ENCODE results near the gene NUDT8.
"Not testable (repeated sequence)": the region's sequence is repeated elsewhere in the genome, so short reads cannot be mapped to it uniquely, and the experiment has no call there.

Gene NUDT8

DNA sequence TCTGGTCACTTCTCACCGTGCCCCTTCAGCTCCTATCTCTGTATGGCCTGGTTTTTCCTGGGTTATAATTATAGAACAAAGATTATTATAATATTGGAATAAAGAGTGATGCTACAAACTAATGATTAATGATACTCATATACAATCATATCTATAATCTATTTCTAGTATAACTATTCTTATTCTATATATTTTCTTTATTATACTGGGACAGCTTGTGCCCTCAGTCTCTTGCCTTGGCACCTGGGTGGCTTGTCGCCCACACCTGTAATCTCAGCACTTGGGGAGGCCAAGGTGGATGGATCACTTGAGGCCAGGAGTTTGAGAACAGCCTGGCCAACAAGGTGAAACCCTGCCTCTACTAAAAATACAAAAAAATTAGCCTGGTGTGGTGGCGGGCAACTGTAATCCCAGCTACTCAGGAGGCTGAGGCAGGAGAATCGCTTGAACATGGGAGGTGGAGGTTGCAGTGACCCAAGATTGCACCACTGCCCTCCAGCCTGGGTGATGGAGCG lies 30.0 kb upstream of the NUDT8 start:
- H3K4me3 ChIP-seq (ENCODE audit: low read depth, low read length); H3K4me1 ChIP-seq (ENCODE audit: control insufficient read depth, insufficient read depth, low read length); H3K27ac ChIP-seq (ENCODE audit: low read depth, low read length); H3K9ac ChIP-seq (ENCODE audit: low read depth, low read length); H3K27me3 ChIP-seq (ENCODE audit: control insufficient read depth, insufficient read depth, low read length); H3K36me3 ChIP-seq (ENCODE audit: control insufficient read depth, insufficient read depth, low read length): not testable (repeated sequence)
- H3K9me3 ChIP-seq (ENCODE audit: control insufficient read depth, insufficient read depth, low read length), result peaks cover 17% of the 10 kb centered on the region

DNA sequence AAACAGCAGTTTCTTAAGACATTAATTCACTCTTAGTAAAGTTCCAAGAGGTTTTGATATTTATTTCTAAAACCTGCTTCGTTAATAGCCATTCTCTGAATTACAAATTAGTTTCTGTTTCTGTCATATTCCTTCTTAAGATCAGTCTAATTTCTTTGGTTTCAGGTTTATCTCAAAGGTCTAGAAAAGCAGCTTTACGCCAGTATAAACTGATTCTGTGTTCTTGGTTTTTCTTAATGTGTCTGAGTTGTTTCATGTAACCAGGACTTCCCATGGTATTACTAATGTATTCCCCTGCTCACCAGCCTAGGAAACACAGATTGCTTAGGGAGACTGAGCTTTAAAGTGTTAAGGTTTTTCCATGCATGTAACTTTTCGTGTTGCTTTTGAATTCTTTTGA lies 27.6 kb upstream of the NUDT8 start:
- no peaks in the 10 kb centered on the region for H3K27me3 ChIP-seq (ENCODE audit: control insufficient read depth, insufficient read depth, low read length)
- H3K27ac ChIP-seq (ENCODE audit: low read depth, low read length), result no peak overlapping the region
- peaks cover 17% of the 10 kb centered on the region for H3K9me3 ChIP-seq (ENCODE audit: control insufficient read depth, insufficient read depth, low read length)
- no peaks in the 10 kb centered on the region for H3K36me3 ChIP-seq (ENCODE audit: control insufficient read depth, insufficient read depth, low read length)
- no peak overlapping the region for H3K4me3 ChIP-seq (ENCODE audit: low read depth, low read length)
- H3K9ac ChIP-seq (ENCODE audit: low read depth, low read length), result no peak overlapping the region
- H3K4me1 ChIP-seq (ENCODE audit: control insufficient read depth, insufficient read depth, low read length), result no peaks in the 10 kb centered on the region

DNA sequence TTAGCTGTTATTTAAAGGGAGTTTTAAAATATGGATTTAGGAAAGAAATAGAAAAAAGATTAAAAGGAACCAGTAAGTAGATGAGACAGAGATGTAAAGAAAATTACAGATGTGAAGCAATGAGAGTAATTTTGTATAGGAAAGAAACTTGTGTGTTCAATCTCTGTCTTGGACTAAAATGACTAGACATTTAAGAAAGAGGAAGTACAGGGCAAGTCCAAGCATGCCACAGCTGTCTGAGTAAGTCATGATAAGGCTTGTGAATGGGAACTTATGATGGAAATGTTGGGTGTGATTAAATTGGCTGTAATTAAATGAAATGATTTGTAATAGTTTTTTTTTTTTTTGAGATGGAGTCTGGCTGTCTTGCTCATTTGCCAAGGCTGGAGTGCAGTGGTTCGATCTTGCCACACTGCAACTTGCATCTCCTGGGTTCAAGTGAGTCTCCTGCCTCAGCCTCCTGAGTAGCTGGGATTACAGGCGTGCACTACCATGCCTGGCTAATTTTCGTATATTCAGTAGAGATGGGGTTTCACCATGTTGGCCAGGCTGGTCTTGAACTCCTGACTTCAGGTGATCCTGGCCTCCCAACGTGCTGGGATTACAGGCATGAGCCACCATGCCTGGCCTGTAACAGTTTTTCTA lies 26.7 kb upstream of the NUDT8 start:
- Histone ChIP-seq H3K4me1 (ENCODE audit: control insufficient read depth, insufficient read depth, low read length) (no peaks in the 10 kb centered on the region), H3K27ac (ENCODE audit: low read depth, low read length) (no peak overlapping the region), H3K36me3 (ENCODE audit: control insufficient read depth, insufficient read depth, low read length) (no peaks in the 10 kb centered on the region), H3K27me3 (ENCODE audit: control insufficient read depth, insufficient read depth, low read length) (no peaks in the 10 kb centered on the region), H3K4me3 (ENCODE audit: low read depth, low read length) (no peak overlapping the region), H3K9ac (ENCODE audit: low read depth, low read length) (no peak overlapping the region), H3K9me3 (ENCODE audit: control insufficient read depth, insufficient read depth, low read length) (peaks cover 17% of the 10 kb centered on the region)

DNA sequence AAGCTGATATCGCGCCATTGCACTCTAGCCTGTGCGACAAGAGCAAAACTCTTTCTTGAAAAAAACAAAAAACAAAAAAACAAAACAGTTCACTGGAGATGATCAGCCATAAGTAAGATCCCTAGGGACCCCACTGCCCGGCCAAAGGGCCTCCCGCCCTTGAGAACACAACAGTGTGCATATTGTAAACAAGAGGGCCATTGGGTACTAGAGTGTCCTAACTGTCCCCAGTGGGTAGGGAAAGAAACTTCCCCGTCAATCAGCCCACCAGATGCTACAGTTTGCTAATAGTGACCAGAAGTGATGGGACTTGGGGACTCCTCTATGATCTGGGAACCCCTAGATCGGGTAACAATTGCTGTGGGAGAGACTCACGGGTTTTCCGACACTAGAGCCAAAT lies 24.5 kb upstream of the NUDT8 start:
- no peak overlapping the region for H3K9ac ChIP-seq (ENCODE audit: low read depth, low read length)
- no peaks in the 10 kb centered on the region for H3K4me1 ChIP-seq (ENCODE audit: control insufficient read depth, insufficient read depth, low read length)
- H3K4me3 ChIP-seq (ENCODE audit: low read depth, low read length), result no peak overlapping the region
- H3K27me3 ChIP-seq (ENCODE audit: control insufficient read depth, insufficient read depth, low read length), result no peaks in the 10 kb centered on the region
- H3K27ac ChIP-seq (ENCODE audit: low read depth, low read length), result no peak overlapping the region
- peaks cover 17% of the 10 kb centered on the region for H3K9me3 ChIP-seq (ENCODE audit: control insufficient read depth, insufficient read depth, low read length)
- H3K36me3 ChIP-seq (ENCODE audit: control insufficient read depth, insufficient read depth, low read length), result no peaks in the 10 kb centered on the region

DNA sequence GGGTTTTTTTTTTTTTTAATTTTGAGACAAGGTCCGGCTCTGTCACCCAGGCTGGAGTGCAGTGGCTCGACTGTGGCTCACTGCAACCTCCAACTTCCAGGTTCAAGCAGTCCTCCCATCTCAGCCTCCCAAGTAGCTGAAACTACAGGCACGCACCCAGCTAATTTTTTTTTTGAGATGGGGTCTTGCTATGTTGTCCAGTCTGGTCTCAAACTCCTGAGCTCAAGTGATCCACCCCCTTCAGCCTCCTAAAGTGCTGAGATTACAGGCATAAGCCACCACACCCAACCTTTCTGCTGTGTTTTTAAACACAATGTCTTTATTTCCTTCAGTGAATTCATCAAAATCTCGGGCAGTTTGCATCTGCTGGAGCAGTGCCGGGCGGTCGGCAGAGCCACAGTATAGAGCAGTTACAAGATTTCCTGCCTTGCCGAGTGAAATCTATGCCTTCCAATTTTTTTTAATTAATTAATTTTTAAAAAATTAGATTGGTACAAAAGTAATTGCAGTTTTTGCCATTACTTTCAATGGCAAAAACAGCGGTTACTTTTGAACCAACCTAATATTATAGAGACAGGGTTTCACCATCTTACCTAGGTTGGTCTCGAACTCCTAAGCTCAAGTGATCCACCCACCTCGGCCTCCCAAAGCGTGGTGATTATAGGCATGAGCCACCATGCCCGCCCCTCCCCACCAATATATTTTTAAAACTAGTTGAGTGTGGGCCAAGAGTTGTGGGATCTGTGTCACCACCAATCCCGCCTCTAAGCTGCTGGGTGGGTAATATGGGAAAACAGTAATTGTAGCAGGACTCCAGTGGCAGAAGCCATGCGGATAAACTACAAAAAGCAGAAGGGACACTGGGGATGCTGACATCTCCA lies 23.5 kb upstream of the NUDT8 start:
- peaks cover 15% of the 10 kb centered on the region for H3K9me3 ChIP-seq (ENCODE audit: control insufficient read depth, insufficient read depth, low read length)
- H3K9ac ChIP-seq (ENCODE audit: low read depth, low read length), result no peak overlapping the region
- H3K4me1 ChIP-seq (ENCODE audit: control insufficient read depth, insufficient read depth, low read length), result no peaks in the 10 kb centered on the region
- no peak overlapping the region for H3K4me3 ChIP-seq (ENCODE audit: low read depth, low read length)
- H3K36me3 ChIP-seq (ENCODE audit: control insufficient read depth, insufficient read depth, low read length), result no peaks in the 10 kb centered on the region
- no peaks in the 10 kb centered on the region for H3K27me3 ChIP-seq (ENCODE audit: control insufficient read depth, insufficient read depth, low read length)
- no peak overlapping the region for H3K27ac ChIP-seq (ENCODE audit: low read depth, low read length)

DNA sequence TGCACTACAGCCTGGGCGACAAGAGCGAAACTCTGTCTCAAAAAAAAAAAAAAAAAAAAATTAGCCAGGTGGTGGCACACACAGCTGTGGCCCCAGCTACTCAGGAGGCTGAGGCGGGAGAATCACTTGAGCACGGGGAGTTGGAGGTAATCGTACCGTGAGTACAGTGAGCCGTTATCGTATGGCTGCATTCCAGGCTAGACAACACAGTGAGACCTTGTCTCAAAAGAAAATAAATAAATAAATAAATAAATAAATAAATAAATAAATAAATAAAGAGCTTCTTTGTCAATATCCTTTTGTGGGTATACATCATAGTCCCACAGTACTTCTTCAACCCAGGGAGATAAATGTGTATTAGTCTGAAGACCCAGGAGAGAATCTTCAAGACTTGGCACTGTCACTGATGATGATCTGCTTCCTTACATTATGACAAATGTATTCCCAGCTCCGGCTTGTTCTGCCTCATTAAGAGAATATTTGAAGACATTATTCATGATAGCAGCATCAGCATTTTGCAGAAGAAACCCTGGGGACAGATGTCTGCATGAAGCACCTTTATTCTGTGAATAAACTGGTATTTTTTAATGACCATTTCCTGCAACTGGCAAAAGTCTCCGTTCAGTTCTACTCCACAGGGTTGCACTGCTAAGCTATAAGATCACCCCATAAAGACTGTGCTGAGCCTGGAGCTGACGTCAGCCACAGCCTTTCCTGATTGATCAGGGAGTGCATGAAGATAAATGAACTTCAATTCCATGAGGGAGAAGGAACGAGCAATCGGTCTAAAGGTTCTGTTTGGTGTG lies 22.4 kb upstream of the NUDT8 start:
- Histone ChIP-seq H3K27ac (ENCODE audit: low read depth, low read length) (no peak overlapping the region), H3K9me3 (ENCODE audit: control insufficient read depth, insufficient read depth, low read length) (peaks cover 15% of the 10 kb centered on the region), H3K4me3 (ENCODE audit: low read depth, low read length) (no peak overlapping the region), H3K4me1 (ENCODE audit: control insufficient read depth, insufficient read depth, low read length) (no peaks in the 10 kb centered on the region), H3K27me3 (ENCODE audit: control insufficient read depth, insufficient read depth, low read length) (no peaks in the 10 kb centered on the region), H3K36me3 (ENCODE audit: control insufficient read depth, insufficient read depth, low read length) (no peaks in the 10 kb centered on the region), H3K9ac (ENCODE audit: low read depth, low read length) (no peak overlapping the region)

DNA sequence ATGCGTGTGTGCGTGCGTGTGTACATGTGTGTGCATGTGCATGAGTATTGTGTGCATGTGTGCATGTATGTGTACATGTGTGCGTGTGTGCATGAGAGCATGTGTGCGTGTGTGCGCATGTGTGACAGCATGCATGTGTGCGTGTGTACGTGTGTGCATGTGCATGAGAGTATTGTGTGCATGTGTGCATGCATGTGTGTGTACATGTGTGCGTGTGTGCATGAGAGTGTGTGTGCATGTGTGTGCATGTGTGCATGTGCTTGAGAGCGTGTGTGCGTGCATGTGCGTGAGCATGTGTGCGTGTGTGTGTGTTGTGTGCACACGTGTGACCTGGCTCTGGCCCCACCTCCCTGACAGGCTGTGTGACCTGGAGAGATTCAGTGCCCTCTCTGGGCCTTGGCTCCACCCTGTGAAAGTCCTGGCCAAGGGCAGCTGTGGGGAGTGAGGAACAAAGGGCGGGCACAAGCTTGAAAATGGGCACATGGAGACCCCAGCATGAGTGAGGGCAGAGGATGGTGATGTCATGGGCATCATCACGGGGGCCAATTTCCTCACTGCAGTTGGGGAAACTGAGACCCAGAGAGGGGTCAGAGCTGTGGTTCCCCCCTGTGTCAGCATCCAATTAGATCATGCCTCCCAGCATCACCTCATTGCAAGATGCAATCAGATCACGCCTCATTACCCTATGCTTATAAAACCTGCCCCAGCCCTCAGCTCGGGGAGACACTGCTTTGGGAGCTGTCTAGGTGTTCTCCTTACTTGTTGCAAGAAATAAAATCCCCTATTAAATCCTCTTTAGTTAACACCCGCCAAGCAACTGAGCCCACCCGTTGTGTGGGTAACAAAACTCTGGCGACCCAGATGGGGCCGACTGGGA lies 20.1 kb upstream of the NUDT8 start:
- H3K27ac ChIP-seq (ENCODE audit: low read depth, low read length), result no peak overlapping the region
- H3K27me3 ChIP-seq (ENCODE audit: control insufficient read depth, insufficient read depth, low read length), result no peaks in the 10 kb centered on the region
- H3K9ac ChIP-seq (ENCODE audit: low read depth, low read length), result no peak overlapping the region
- H3K36me3 ChIP-seq (ENCODE audit: control insufficient read depth, insufficient read depth, low read length), result no peaks in the 10 kb centered on the region
- H3K4me1 ChIP-seq (ENCODE audit: control insufficient read depth, insufficient read depth, low read length), result no peaks in the 10 kb centered on the region
- no peaks in the 10 kb centered on the region for H3K9me3 ChIP-seq (ENCODE audit: control insufficient read depth, insufficient read depth, low read length)
- no peak overlapping the region for H3K4me3 ChIP-seq (ENCODE audit: low read depth, low read length)

DNA sequence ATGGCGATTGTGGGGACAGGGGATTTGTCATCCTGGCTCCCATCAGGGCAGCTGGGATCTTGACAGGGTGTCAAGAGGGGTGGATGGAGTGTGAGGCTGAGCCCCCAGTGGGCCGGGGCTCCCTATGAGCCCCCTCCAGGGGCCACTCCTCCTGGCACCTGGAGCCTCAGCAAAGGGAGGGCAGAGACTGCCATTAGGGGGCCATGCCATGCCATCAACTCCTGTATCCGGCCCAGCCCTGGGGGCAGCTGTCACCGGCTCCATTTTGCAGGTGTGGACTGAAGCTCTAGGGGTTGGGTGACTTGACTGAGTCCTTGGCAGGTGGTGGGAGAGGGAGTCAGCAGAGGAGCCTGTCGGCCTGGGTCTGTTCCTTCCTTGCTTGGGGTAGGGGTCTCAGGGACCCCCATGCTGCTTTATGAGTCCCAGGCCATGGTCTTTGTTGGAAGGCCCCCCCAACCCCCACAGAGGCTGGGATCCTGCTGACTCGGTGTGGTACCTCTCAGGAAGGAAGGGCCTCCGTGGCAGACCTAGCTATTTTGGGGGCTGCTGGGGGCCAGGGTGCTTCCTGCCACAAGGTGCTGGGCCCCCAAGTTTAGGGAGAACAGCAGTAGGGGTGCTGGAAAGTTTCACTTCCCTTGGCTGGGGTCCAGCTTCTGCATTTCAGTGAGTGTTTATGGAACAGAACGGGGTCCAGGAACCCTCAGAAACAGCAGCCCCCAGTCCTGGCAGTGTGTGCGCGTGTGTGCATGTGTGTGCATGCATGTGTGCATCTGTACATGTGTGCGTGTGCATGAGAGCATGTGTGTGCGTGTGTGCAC lies 19.3 kb upstream of the NUDT8 start:
- Histone ChIP-seq H3K9ac (ENCODE audit: low read depth, low read length) (no peak overlapping the region), H3K27ac (ENCODE audit: low read depth, low read length) (no peak overlapping the region), H3K27me3 (ENCODE audit: control insufficient read depth, insufficient read depth, low read length) (no peaks in the 10 kb centered on the region), H3K4me3 (ENCODE audit: low read depth, low read length) (no peak overlapping the region), H3K36me3 (ENCODE audit: control insufficient read depth, insufficient read depth, low read length) (no peaks in the 10 kb centered on the region), H3K9me3 (ENCODE audit: control insufficient read depth, insufficient read depth, low read length) (no peaks in the 10 kb centered on the region), H3K4me1 (ENCODE audit: control insufficient read depth, insufficient read depth, low read length) (no peaks in the 10 kb centered on the region)

DNA sequence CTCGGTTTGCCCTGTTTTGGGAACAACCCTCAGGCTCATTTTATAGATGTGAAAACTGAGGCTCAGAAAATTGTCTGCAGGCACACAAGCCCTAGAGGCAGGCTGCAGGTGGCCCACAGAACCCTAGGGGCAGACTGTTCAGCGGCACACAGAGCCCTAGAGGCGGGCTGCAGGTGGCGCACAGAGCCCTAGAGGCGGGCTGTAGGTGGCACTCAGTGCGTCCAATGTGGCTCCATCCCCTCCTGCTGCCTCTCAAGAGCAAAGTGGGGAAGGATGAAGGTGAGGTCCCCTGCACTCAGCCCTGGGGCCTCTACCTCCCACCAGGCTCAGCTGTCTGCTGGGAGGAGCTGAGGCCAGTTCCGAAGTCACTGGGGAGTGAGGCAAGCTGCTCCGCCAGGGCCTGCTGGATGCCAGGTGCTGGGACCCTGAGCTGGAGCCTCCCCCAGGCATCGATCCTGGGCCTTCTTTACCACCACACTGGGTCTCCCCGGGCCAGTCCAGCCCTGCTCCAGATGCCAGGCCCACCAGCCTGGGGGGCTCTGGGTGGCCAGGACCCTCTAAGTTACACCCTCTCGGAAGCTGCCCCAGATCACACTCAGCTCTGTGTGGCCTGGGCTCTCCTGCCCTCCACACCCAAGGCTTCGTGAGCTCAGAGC lies 18.5 kb upstream of the NUDT8 start:
- no peaks in the 10 kb centered on the region for H3K36me3 ChIP-seq (ENCODE audit: control insufficient read depth, insufficient read depth, low read length)
- H3K9ac ChIP-seq (ENCODE audit: low read depth, low read length), result no peak overlapping the region
- no peak overlapping the region for H3K4me3 ChIP-seq (ENCODE audit: low read depth, low read length)
- no peaks in the 10 kb centered on the region for H3K9me3 ChIP-seq (ENCODE audit: control insufficient read depth, insufficient read depth, low read length)
- no peak overlapping the region for H3K27ac ChIP-seq (ENCODE audit: low read depth, low read length)
- H3K27me3 ChIP-seq (ENCODE audit: control insufficient read depth, insufficient read depth, low read length), result no peaks in the 10 kb centered on the region
- no peaks in the 10 kb centered on the region for H3K4me1 ChIP-seq (ENCODE audit: control insufficient read depth, insufficient read depth, low read length)
